ENCODE measurements around the gene ATF6B.
"Not testable (repeated sequence)": the region's sequence is repeated elsewhere in the genome, so short reads cannot be mapped to it uniquely, and the experiment has no call there.

ATF6B gene

DNA sequence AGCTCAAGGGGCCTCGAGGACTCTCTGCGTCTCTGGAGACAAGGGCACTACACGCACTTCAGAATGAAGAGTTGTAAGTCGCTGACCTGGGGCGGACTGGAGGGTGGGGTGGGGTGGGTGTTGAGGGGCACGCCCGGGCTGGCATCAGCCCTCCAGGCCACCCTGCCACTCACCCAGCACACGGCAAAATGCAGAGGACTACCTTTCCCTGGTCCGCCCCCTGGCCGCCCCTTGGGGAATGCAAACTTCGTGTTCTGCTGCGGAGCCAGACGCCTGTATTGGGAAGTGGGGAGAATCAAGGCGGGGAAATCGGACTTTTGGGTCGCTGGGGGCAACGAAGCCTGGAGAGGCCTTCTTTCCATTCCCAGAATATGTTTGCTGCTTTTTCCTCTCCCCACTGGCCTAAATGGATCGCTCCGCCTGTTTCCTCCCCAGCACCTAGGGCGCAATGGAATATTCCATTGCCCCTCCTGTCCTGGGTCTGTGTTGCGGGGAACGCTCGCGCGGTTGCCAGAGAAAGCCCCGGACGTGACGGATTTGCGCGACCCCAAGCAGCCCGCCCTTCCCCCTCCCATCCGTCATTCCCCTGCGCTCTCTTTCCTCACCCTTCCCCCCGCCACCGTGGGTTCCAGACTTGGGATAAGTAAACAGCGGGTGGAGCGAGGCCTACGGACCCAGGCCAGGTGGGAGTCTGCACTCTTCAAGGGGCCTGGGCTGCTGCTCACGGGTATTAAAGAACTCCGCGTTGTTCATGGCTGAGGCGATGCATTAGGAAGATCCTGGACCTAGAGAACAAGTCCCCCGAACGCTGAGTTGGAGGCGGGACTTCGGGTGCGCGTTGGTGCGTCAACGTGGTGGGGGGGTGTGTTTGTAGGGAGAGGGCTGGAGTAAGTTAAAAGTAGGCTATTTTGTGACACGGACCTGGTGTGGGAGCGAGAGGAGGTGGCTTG, 25.8 kb upstream of the ATF6B start, which contains the start of gene PPT2:
Gene PPT2, plus strand, starts transcription at position 578 of the 950 bp plus-strand sequence. CDS start 454 bp downstream, outside the sequence.
- DNase-seq: peak; percentile 70

DNA sequence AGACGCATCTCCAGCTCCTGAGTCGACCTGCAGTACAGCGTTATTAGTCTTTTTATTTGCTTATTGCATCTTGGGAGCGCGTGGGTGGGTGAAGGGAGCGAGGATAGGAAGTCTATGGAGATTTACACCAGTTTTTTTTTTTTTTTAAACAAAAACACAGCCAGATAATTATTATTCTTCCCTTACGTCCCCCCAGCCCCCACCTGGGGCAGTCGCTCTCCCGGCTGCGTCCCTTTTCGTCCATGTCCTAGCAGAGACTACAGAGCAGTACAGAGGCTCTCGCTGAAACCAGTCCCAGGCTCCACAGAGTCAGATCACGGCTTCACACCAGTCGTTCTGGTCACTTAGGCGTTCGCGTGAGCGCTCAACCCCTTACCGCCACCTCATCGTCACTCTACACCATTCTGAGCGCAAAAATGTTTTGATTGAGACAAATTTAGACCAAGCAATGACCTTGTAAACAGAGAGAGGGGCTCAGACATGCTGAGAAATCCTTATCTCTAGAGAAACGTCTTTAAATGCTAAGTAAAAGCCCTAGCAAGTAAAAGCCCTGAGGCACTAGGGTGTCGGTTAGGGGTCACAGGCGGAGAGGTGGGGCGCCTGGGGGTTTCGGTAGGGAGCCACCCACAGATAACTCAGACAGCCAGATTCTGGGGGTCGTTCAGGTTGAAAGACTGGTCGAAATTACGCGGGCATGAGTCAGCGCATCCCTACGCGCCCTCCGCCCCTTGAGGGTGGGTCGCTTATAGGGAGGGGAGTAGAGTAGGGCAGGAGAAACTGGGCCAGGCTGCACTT, 24.9 kb upstream of the ATF6B start:
- DNase-seq: no peak

DNA sequence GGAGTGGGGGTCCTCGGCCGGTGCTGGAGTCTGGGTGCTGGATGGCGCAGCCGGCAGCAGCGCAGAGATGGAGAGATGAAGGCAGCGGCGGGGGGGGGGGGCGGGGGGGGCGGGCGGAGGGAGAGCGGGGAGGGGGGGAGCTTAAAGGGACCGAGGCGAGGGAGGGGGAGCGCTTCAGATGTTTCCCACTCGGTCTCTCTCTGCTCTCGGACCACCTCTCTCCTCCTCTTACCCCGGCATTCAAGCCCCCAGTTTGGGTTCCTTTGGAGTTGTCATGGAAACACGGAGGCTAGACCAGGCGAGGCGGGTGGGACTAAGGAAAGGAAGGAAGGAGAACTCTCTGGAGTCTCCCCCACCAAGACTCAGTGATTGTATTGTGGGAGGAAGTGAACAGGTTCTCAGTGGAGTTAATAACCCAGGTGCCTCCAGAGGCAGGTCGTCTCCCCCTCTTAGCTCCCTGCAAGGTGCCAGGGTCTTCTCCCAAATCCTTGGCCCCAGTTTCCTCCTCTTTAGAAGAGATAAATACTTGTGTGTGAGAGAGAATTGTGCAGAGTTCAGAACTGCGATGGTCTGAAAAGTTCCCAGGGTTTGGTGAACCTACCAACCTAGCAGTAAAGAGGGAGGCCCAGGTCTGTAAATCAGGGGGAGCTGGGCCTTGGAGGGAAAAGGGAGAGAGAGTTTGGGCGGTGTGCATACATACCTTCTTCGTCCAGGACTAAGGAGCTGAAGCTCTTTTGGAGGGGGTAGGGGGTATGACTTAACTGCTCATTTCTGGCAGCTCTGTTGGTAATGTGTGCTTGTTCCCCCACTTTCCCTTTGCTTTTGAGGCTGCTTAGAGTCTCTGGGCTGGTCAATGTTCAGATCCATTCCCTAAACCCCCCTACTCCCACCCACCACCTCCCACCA, 24.1 kb upstream of the ATF6B start, which contains the start of gene PRRT1:
Gene PRRT1, minus strand, starts transcription at position 77 of the 906 bp plus-strand sequence. CDS start 112 bp downstream, outside the sequence.
- DNase-seq: no peak

DNA sequence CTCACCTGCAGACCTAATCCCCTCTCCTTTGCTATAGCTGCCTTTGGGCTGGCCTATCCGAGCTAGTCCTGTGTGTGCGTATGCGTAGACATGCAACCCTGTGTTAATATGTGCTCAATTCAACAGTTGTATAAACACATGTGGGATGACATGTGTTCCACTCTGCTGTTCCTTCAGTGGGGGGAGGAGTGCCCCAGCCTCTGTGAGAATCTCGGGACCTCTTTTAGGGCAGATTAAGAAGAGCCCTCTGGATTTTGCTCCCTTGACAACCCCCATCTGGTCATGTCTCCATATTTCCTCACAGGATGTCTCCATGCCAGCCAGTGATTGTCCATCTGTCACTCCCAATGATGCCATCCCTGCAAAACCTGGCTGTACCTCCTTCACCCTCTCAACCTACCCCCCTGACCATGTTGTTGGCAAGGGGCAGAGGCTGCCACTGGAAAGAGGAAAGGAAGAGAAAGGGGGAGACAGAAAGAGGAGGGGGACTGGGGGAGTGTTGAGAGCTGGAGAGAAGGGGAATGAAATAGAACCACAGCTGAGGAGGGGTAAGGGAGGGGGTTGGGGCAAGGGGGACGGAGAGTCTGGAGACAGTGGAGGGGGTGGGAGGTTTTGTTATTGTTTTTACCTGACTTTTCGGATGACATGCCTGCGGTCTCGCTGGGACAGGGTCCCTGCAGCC, 23.3 kb upstream of the ATF6B start:
- DNase-seq: no peak

DNA sequence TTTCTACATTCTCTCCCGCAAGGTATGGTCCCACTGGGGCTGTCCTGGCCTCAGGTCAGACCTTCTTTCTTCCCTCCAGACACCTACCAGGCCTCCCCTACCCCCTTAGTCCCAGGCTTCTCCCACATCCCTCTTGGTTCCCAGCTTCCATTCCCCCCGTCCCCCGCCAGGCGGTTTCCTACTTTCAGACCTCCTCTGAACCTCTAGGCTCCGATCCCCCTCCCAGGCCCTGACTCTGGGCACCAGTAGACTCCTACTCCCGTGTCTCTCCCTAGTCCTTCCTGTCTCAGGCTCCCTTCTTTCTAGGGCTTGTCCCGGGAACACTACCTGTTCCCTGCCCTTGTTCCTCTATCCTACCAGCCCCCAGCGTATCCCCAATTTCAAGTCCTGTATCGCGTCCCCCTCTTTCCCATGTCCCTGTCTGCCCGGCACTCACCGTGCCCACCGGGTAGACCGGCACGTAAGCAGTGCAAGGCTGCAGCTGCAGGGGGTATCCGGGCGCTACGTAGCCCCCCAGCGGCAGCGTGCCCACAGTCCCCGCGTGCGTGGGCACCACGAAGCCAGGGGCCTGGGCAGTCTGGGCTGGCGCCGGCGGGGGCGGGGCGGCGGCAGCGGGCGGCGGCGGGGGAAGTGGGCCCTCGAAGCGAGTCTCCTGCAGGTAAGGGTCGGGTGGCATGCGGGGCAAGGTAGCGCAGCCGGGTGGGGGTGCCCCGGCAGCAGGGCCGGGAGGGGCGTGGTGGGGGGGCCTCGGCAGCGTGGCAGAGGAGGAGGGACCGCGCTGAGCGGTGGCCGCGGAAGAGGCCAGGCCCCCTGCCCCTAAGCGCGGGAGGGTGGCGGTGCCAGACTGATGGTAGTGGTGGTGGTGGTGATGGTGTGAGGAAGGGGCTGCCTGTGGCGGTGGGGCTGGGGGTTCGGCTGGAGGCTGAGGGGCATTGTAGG, 22.2 kb upstream of the ATF6B start:
- DNase-seq: no peak

DNA sequence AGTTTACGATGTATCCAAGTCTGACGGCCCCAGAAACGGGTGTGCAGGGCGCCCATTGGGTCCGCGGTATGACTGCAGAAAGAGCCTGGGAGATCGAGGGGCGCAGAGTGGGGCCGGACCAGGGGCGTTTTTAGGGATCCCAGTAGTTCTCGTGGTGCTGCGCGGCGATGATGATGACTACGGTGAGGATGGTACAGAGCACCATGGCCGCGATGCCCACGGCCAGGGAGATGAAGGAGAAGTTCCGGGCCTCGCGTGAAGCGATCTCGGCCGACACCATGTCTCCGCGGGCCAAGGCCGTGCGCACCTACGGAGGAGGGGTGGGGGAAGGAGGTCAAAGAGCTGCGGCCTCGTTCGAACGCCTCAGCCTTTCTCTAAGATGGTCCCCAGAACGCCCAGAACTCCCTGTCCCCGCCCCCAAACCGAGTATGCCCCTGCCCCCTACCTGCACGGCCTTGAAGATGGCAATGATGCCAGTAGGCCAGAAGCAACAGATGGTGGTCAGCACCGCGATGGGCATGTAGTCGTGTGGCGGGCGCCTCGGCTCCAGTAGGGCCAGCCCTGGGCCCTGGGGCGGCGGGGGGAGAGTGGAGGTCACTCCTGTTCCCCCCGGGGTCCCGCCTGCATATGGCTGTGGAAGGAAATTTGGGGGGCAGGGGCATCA, 21.2 kb upstream of the ATF6B start:
- DNase-seq: no peak

DNA sequence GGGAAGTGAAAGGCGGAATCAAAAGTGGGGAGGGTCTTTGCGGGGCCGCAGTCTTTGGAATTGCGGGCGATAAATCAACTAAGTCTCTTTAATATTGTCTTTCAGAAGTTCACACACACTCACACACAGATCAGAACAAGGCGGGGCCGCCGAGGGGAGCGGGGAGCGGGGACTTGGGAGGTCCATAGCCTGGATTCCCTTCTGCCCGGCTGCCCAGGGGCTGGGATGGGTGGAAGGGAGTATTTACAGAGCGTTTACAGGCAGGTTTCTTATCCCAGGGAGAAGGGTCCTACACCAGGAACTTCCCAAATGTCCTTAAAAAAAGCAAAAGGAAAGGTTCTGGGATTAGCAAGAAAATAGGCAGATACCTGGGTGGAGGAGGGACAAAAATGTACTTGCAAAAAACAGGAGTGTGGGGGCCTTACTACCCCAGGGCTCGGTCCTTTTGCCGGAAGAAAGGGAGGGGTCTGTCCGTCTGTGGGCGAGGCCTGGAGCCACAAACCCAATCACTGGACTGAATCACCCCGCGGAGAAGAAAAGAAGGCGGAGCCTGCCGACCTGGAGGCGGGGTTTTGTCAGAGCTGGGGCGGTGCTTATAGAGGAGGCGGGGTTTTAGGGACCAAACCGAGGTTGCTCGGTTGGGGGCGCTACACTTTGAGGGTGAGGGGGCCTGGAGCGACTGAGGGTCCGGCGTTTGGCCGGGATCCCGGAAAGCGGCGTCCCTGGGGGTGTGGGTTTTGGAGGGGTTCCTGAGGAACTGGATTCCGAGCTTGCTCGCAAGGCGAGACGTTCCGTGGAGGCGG, 20.4 kb upstream of the ATF6B start:
- peak; percentile 61 for DNase-seq

DNA sequence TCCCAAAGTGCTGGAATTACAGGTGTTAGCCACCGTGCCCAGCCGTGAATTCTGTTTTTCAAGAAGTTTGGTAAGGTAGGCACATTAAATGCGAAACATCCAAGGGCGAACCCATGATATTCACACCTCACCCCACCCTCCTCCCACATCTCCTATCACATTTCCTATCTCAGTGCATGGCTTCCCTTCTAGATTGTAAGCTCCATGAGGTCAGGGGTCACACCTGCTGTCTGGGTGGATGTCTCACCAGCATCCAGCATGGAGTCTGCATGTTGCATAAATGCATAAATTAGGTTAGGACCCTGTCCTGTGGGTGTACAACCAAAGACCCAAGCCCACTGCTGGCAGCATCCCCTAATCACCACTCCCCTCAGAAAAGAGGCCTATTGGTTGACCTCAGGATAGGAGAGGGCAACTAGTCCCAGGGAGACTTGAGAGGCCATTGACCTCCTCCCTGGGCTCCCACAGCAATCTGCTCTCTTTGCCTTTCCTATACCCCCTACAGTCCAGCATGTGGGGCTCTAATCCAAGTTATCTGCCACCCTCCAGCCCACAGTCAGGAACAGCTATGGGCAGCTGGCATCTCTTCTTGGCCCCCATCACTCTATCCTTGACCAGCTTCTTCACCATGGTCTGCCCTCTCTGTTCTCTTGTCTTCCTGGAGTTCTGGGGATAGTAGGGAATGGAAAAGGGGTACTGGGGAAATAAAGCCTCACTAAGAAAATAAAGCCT, 19.5 kb upstream of the ATF6B start:
- no peak for DNase-seq

DNA sequence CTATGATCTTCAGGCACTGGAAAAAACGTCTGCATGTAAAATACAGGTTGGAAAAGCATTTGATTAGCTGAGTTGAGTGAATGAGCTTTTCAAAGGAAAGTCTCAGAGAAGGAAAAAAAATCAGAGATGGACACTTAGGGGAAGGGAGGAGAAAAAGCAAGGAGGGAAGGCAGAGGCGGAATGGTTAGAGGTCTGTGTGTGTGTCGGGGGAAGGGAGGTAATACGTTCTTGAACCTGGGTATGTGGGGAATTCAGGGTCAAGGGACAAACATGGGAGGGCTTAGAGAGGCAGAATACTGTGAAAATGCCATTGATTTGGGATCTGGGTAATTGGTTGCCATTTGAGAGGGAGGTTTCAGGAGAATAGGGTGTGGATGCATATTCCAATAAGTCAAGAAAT, 18.6 kb upstream of the ATF6B start:
- no peak for DNase-seq

DNA sequence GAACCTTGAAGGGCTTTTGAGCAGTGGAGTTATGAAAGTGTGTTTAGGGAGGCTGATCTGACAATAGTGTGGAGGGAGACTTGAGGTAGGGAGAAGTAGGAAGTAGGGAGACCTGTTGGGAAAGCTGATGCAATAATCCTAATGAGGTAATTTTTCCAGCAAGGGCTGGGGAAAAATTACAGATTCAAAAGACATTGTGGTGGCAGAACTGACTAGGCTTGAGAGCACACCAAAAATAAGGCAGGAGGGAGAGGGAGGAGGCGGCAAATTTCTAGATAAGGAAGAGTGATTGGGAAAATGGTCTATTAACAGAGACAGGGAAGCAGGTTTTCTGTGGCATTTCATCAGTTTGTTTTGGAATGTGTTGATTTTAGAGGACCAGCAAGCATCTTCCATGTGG, 18.2 kb upstream of the ATF6B start:
- no peak for DNase-seq

DNA sequence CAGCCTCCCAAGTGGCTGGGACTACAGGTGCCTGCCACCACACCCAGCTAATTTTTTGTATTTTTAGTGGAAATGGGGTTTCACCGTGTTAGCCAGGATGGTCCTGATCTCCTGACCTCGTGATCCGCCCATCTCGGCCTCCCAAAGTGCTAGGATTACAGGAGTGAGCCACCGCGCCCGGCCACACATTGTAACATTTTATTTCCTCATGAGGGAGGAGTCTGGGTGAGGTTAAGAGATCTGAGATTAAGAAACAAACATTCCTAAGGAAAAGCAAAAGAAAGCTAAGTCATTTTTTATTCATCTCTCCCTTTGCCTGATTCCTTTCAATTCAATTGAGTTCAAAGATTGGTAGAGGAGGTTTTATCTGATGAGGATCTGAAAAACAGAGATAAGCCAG, 16.2 kb upstream of the ATF6B start:
- not testable (repeated sequence) for DNase-seq

DNA sequence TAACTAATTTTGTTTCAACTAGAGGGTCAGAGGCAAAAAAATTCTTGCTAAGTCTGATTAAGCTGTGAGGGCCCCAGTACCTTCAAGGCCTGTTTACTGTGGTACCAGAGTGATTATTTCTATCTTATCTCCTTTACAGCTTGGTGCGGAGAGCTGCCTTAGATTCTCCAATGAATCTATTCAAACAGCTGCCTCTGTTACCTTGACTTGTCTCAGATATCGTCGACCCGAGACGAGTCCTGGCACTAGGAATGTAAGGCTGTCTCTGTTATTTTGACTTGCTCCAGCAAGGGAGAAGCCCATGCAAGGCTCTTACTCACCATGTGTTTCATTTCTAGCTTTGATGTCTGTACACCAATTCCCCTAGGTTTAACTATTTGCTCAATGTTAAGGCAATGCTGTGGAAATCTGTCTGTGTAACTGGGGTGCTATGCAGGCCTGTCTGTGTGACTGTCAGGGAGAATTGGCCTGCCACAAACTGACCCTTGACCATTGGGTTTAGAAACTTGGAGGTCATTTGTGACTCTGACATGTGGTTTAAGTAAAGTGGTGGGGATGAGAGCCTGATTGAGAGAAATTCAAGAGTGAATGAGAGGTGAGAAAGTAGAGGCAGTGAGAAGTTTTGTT, 12.5 kb upstream of the ATF6B start:
- no peak for DNase-seq

DNA sequence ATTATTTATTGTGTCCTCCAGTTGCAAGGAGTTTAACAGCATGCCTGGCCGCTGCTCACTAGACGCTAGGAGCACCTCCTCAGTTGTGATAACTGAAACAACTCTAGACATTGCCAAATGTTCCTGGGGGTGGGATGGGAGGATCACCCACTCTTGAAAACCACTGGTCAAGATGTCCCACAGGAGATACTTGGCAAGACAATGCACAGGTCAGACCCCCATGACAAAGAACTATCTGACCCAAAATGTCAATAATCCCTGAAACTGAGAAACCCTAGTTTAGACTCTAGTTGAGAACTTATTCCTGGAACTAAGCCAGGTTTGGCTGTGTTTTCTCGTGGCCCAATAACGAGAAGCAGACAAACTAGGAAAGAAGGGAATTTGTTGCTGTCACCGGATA, 11.5 kb upstream of the ATF6B start:
- DNase-seq: no peak

DNA sequence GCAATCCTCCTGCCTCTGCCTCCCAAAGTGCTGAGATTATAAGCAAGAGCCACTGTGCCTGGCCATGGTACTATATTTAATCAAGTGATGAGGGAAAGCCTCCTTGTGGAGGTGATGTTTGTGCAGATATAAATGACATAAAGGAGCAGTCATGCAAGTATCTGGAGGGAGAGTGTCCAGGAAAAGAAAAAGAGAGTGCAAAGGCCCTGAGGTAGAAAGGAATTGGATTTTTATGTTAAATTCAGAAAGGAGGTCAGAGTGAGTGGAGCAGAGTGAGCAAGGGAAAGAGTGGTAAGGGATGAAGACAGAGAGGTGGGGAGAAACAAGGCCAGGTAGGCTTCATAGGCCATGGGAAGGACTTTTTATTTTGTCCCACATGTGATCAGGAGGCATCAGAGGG, 9.4 kb upstream of the ATF6B start:
- no peak for DNase-seq

DNA sequence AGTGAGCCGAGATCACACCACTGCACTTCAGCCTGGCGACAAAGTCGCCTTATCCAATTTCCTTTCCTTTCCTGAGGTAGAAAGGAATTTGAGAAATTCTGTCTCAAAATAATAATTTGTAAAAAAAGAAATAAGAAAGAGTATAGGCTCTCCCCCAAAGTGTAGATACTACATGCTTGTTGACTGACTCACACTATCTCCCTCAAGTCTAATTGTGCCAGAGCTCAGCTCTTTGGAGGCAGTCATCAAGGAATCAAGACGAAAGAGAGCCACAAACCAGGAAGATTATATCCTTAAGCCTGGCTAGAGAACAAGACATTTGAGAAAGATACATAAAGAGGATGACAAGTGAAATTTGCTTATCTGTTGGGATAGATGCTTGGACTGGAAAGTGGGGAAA, 5.7 kb upstream of the ATF6B start:
- DNase-seq: no peak

DNA sequence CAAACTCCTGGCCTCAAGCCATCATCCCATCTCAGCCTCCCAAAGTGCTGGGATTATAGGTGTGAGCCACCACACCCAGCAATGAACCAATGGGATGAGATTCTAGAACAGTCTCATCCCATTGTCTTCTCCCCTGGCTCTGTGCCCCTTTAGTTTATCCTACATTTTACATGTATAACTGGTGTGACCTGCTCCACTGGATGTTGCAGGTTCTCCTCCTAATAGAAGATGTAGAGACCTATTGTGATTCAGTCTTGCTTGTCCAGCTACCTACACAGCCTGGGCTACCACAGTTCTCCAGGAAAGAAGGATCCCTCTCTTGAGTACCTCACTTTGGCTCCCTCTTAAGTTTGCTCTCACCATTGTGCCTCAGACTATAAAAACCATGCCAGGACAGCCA, 4.1 kb upstream of the ATF6B start:
- DNase-seq: no peak

DNA sequence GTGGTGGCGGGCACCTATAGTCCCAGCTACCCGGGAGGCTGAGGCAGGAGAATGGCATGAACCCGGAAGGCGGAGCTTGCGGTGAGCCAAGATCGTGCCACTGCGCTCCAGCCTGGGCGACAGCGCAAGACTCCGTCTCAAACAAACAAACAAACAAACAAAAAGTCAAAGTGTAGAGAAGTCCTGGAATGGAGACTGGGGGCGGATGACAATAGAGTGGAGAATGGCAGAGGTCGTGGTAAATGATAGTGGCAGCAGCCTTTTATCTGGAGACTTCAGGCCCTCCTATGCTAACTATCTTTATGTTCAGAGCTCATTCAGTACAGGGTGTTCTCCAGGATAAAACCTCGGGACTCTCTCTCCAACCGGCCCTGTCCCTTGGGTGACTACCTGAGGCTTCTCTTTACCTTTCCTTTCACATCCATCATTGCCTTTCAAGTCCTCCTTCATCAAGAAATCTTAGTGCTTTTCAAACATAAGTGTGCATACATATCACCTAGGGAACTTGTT, 3.4 kb upstream of the ATF6B start:
- no peak for DNase-seq
